Endodermal cell (in vitro differentiated cells): ENCODE measurements around the gene SYT6. TPM values are rescaled to one million over a fixed set of nuclear protein-coding genes. Genes with fewer than 3 reads are reported as not detected.

Experiments used
- DNase-seq: peaks from one replicate; pipeline ENCODE4 v3.0.0-alpha.2; 2017
- H3K27ac ChIP-seq: 2 replicates; pipeline ENCODE4 v1.5.1; 2013; ENCODE audit warnings: mild to moderate bottlenecking, low read depth, low read length, moderate library complexity
- H3K27me3 ChIP-seq: 2 replicates; pipeline ENCODE4 v1.6.1; 2013; ENCODE audit warnings: mild to moderate bottlenecking, low read length, moderate library complexity; ENCODE audit not compliant: insufficient read depth, control insufficient read depth, poor library complexity, severe bottlenecking
- H3K36me3 ChIP-seq: 2 replicates; pipeline ENCODE4 v1.7.0; 2013; ENCODE audit warnings: mild to moderate bottlenecking, low read length, moderate library complexity; ENCODE audit not compliant: control insufficient read depth, insufficient read depth
- H3K4me1 ChIP-seq: one replicate; pipeline ENCODE4 v1.7.0; 2013; ENCODE audit warnings: low read length; ENCODE audit not compliant: control insufficient read depth, insufficient read depth
- H3K4me3 ChIP-seq: 2 replicates; pipeline ENCODE4 v1.5.1; 2013; ENCODE audit warnings: mild to moderate bottlenecking, low read length, moderate library complexity
- H3K9ac ChIP-seq: 2 replicates; pipeline ENCODE4 v1.6.1; 2013; ENCODE audit warnings: mild to moderate bottlenecking, low read length, moderate library complexity; ENCODE audit not compliant: poor library complexity, severe bottlenecking; ENCODE audit errors: extremely low read depth
- H3K9me3 ChIP-seq: 2 replicates; pipeline ENCODE4 v1.6.1; 2013; ENCODE audit warnings: mild to moderate bottlenecking, low read length, moderate library complexity; ENCODE audit not compliant: control insufficient read depth
- H3K27ac Mint-ChIP-seq: 2 replicates; pipeline ENCODE4 v1.8.0; 2020; ENCODE audit warnings: mixed read lengths
- H3K27me3 Mint-ChIP-seq: 2 replicates; pipeline ENCODE4 v1.8.0; 2021; ENCODE audit warnings: mild to moderate bottlenecking, mixed read lengths; ENCODE audit not compliant: insufficient read depth
- H3K36me3 Mint-ChIP-seq: 2 replicates; pipeline ENCODE4 v1.8.0; 2020; ENCODE audit warnings: low read depth, mixed read lengths
- H3K4me1 Mint-ChIP-seq: 2 replicates; pipeline ENCODE4 v1.8.0; 2020; ENCODE audit warnings: mixed read lengths
- H3K4me3 Mint-ChIP-seq: 2 replicates; pipeline ENCODE4 v1.8.0; 2020; ENCODE audit warnings: mild to moderate bottlenecking, moderate library complexity, mixed read lengths
- H3K9me3 Mint-ChIP-seq: 2 replicates; pipeline ENCODE4 v1.8.0; 2020; ENCODE audit warnings: mild to moderate bottlenecking, mixed read lengths
- WGBS, 2 experiments: methylation state at CpG; one replicate each; pipeline versions ENCODE4 v1.1.5 to v1.1.7; 2013; ENCODE audit warnings: missing lambda C conversion rate in 2 of 2, mixed read lengths in 1 of 2; ENCODE audit not compliant: insufficient coverage in 1 of 2, insufficient read length in 1 of 2; 5-methylcytosine and 5-hydroxymethylcytosine counted together
- total RNA-seq, 2 donors: library from RNA; stranded (reverse); fragmentation: NEBNext Ultra II Directional in 1 of 2; extraction: Animal tissue kit (Norgen Biotek cat#: 25700) in 1 of 2; gene quantifications; 2 replicates in 1 of 2; 3 replicates in 1 of 2; pipeline ENCODE4 v1.2.1, GENCODE V29; 2021
- TF ChIP-seq, protein P1 (sequence below): fragments of 200-600 bp; sonication (generic); conservative IDR thresholded peaks from 2 replicates; pipeline ENCODE4 v1.5.0; 2021; ENCODE audit warnings: antibody characterized with exemption, mild to moderate bottlenecking

SYT6 gene
- total RNA-seq, 2 donors from 2014 or later, result 1.3 to 4.4 TPM

GRCh38 chr1:114043054-114043453 lies 110.6 kb downstream of the SYT6 start:
- DNase-seq, result no peak
- H3K27me3 Mint-ChIP-seq, result peaks cover 19% of the 10 kb centered on the region
- no peak overlapping the region for H3K4me3 Mint-ChIP-seq
- 78 to 85% methylated on average over 2 to 4 of the region's 4 CpGs for WGBS, 2 experiments
- H3K9me3 Mint-ChIP-seq, result peaks cover 13% of the 10 kb centered on the region
- TF ChIP-seq, protein P1, sequence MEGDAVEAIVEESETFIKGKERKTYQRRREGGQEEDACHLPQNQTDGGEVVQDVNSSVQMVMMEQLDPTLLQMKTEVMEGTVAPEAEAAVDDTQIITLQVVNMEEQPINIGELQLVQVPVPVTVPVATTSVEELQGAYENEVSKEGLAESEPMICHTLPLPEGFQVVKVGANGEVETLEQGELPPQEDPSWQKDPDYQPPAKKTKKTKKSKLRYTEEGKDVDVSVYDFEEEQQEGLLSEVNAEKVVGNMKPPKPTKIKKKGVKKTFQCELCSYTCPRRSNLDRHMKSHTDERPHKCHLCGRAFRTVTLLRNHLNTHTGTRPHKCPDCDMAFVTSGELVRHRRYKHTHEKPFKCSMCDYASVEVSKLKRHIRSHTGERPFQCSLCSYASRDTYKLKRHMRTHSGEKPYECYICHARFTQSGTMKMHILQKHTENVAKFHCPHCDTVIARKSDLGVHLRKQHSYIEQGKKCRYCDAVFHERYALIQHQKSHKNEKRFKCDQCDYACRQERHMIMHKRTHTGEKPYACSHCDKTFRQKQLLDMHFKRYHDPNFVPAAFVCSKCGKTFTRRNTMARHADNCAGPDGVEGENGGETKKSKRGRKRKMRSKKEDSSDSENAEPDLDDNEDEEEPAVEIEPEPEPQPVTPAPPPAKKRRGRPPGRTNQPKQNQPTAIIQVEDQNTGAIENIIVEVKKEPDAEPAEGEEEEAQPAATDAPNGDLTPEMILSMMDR, result no peak
- Histone ChIP-seq H3K9ac (no peak overlapping the region), H3K36me3 (no peaks in the 10 kb centered on the region), H3K4me1 (peaks cover 16% of the 10 kb centered on the region), H3K9me3 (peaks cover 17% of the 10 kb centered on the region), H3K4me3 (no peak overlapping the region), H3K27me3 (peaks cover 92% of the 10 kb centered on the region), H3K27ac (no peak overlapping the region)
- H3K4me1 Mint-ChIP-seq, result peaks cover 32% of the 10 kb centered on the region
- H3K27ac Mint-ChIP-seq, result no peak overlapping the region
- peaks cover 4% of the 10 kb centered on the region for H3K36me3 Mint-ChIP-seq

GRCh38 chr1:114040273-114041015 lies 113.2 kb downstream of the SYT6 start:
- peaks cover 97% of the 10 kb centered on the region for H3K27me3 ChIP-seq
- peaks cover 18% of the 10 kb centered on the region for H3K4me1 ChIP-seq
- no peak overlapping the region for H3K27ac ChIP-seq
- H3K4me1 Mint-ChIP-seq, result peaks cover 55% of the 10 kb centered on the region
- no peaks in the 10 kb centered on the region for H3K36me3 ChIP-seq
- H3K27ac Mint-ChIP-seq, result no peak overlapping the region
- H3K9me3 Mint-ChIP-seq, result no peaks in the 10 kb centered on the region
- H3K9me3 ChIP-seq, result no peaks in the 10 kb centered on the region
- no peak overlapping the region for H3K4me3 ChIP-seq
- no peak overlapping the region for H3K9ac ChIP-seq
- WGBS, 2 experiments, result 70 to 80% methylated on average over 2 to 4 of the region's 4 CpGs
- TF ChIP-seq, protein P1, result no peak
- peaks cover 35% of the 10 kb centered on the region for H3K27me3 Mint-ChIP-seq
- H3K4me3 Mint-ChIP-seq, result no peak overlapping the region
- no peak for DNase-seq
- H3K36me3 Mint-ChIP-seq, result no peaks in the 10 kb centered on the region

Other genes starting within 250 kb of the SYT6 start
- 10 to 100 TPM in 1 of 2 donors, 1 to 10 TPM in 1; 9.6 to 14.7 TPM for gene AP4B1, start 249.1 kb downstream of the SYT6 start, total RNA-seq
- 10 to 100 TPM in 1 of 2 donors, 1 to 10 TPM in 1; 7.4 to 11.0 TPM for gene DCLRE1B, start 248.5 kb downstream of the SYT6 start, total RNA-seq
- gene HIPK1, start 224.5 kb downstream of the SYT6 start, total RNA-seq, result 10 to 100 TPM; 71.4 to 79.2 TPM
- gene OLFML3, start 174.4 kb downstream of the SYT6 start, total RNA-seq, result 10 to 100 TPM in 1 of 2 donors, 1 to 10 TPM in 1; 4.3 to 14.8 TPM